K562 treated with DMSO at 1 percent for 12 hours (cell line): ENCODE data around the gene TMEM269. TPM values are rescaled to one million over a fixed set of nuclear protein-coding genes. Genes with fewer than 3 reads are reported as not detected.

Experiments used
- total RNA-seq: library from RNA; unstranded; fragments of 300-600 nt; gene quantifications from 2 replicates; pipeline ENCODE4 v1.2.3, GENCODE V29; 2022; ENCODE audit not compliant: insufficient read depth

Gene TMEM269, protein sequence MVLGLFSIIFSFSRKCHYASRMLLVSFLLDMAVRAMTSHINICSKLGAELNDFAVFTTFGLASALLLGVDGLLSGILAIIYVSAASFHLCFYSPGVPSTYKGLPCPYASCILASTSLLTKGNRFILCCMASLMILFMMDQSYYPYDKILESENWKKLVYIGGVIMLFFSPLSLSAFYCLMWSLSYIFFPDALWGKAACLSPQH
- total RNA-seq, result 0.41 and 0.47 TPM in 2 replicates

DNA sequence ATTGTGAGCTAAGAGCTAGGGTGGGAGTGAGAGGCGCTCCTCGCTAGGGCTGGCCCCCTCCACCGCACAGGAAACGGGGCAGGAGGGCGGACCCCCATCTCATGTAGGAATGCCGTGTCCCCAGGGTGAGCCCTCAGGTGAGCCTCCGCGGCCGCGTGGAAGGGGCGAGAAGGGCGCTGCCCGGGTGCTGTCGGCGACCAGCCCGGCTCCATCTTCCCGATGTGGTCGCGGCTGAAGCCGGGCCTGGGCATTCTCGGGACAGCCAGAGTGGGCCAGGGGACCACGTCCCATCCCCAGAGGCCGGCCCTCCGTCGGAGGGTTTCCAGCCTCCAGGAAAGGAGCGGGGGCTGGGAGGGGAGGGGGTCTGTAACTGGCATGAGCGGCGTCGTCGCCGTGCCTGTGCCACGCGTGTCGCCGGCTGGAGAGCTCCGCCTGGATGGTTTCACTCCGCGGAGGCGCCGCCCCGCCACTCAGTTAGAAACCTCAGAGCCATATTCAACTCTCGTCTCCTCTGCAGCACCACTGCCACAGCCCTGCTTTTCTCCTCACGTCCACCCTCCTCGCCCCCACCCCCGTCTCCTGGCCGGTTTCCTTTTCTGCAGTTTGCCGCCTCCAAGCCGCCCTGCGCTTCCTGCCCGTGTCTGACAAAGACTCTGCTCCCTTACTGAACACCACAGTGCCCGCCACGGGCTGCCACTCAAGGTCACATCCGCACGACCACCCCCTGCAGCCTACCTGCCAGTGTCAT is at the start of gene TMEM269:
Gene TMEM269 (plus strand): TSS at position 46 of the 748 bp plus-strand sequence. CDS start 4,903 bp downstream, outside the sequence.

DNA sequence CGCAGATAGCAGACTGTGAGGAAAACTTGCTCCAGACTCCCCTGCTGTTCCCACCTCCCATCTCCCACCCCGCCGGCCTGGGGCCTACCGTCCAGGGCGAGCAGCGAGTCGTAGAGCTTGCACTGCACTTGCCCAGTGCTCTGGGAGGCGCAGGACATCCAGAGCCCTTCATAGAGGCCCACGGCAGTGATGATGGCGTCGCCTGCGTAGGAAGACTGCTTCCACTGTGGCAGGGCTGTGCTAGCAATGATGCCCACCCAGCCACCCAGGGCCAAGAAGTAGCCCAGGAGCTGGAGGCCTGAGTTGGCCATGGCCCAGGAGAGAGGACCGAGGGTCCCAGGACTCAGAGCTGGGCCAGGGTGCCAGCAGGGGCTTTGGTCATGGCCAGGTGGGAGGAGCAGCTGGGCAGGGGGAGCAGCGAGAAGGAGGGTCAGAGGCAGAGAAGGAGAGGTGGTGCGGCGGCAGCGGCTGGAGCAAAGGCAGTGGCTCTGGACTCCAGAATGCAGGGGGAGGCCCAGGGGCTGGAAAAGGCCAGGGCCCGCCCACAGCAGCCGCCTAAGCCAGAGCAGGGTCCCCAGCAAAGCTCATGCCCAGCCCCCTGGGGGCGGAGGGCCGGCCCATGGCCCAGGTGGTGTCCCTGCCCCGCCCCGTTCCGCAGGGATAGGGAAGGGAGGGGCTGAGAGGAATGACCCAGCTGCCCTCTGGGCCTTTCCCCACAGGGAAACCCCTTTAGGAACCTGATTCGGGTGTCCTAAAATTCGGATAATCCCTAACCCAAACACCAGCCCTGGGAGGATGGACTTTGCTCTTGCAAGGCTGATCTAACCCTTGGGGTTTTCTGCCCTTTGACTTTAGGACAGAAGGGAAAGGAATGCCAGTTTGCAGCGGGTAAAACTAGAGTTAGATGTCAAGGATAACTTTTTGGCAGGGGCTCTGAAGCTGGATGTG is 44.8 kb upstream of the TMEM269 start, which contains the start of gene CLDN19:
Gene CLDN19 (minus strand): TSS at position 484 of the 948 bp plus-strand sequence. CDS start 173 bp downstream, at position 311.

DNA sequence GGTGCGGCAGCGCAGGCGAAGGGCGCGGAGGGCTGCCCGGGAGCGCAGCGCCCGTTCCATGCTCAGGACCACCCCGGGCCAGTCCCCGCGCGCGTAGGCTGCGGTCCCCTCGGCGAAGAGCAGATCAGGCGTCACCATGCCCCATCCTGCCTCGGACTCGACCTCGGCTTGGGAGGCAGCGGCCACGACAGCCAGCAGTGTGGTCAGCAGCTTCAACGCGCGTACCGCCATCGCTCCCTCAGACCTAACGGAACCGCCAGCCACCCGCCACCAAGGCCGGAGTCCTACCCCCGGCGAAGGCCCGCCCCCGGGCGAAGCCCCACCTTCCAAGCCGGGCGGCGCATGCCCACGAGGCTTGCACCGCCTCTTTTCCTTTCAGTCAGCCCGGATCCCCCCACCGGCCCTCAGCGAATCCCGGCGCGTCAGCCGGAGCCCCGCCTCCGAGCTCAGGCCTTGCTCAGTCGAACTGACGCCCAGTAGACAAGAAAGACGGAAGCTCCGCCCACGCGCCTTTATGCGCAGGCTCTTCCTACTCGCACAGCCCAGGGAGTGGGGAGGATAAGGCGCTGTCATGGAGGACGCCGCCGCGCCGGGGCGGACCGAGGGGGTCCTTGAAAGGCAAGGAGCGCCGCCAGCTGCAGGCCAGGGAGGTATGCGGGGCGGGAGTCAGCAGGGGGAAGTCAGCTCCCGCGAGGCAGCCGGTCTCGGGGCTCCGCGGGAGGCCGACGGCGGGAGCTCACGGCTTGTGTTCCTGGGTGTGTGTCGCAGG is 17.9 kb upstream of the TMEM269 start, which contains the start of the genes C1orf50 and P3H1:
Gene C1orf50 (plus strand): TSS at position 509 of the 769 bp plus-strand sequence. CDS start 63 bp downstream, at position 572.
Gene P3H1 (minus strand): TSS at position 288 of the 769 bp plus-strand sequence. CDS start 57 bp downstream, at position 231.

DNA sequence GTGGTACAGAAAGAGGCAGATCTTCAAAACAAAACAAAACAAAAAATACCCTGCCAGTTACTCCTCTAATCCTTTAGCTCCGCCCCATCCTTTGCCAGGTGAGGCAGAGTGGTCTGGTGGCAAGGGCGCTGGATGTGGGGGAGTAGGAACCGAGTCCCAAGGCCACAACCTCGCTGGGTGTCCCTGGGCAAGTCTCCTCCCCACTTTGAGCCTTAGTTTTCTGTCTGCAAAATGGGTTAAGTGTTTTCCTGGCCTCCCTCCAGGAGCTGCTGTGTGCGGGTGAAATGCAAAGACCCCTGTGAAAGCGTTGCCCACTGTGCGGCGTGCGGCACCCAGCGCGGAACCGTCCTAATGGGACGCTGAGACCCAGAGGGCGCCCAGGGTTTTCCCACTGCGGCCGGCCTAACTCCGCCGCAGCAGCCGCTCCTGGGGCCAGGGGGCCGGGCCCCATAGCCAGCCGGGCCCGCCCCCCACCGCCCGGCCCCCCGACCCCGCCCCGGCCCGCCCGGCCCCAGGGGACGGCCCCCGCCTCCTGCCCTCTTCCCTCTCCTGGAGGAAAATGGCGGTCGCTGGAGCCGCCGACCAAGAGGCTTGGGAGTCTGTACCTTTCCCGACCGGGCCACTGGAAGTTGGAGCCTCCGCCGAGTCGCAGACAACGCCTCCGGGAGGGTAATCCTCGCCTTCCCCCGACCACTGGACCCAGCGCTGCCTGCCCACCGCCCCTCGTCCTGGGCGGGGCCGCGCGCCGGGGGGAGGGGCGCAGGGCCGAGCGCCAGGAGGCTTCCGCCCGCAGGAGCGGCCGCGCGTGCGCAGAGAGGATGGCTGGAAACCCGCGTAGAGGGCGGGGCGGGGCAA is 32.0 kb downstream of the TMEM269 start, which contains the start of the genes ERMAP and SVBP:
Gene ERMAP (plus strand): TSS at position 538 of the 855 bp plus-strand sequence. CDS start 13,327 bp downstream, outside the sequence.
Gene SVBP (minus strand): TSS at position 813 of the 855 bp plus-strand sequence. CDS start 853 bp downstream, outside the sequence.

GRCh38 chr1:42846257-42847110 is 61.7 kb downstream of the TMEM269 start, which contains the start of gene ZNF691:
Gene ZNF691, plus strand, starts transcription at chr1:42846613. Its CDS starts 3,046 bp downstream, at chr1:42849659.

Other genes starting within 250 kb of the TMEM269 start
- gene PPIH, start 126.6 kb upstream of the TMEM269 start, total RNA-seq, result 134 and 148 TPM in 2 replicates
- 752 and 971 TPM in 2 replicates for gene YBX1, start 102.6 kb upstream of the TMEM269 start, total RNA-seq
- not detected in 2 replicates for gene CLDN19, start 44.8 kb upstream of the TMEM269 start, total RNA-seq
- gene P3H1, start 18.0 kb upstream of the TMEM269 start, total RNA-seq, result 63.6 and 80.2 TPM in 2 replicates
- 2.2 and 4.4 TPM in 2 replicates for gene C1orf50, start 17.7 kb upstream of the TMEM269 start, total RNA-seq
- 8.6 and 27.7 TPM in 2 replicates for gene ERMAP, start 32.1 kb downstream of the TMEM269 start, total RNA-seq
- 33.2 and 55.3 TPM in 2 replicates for gene SVBP, start 32.4 kb downstream of the TMEM269 start, total RNA-seq
- 9.8 and 15.9 TPM in 2 replicates for gene ZNF691, start 61.6 kb downstream of the TMEM269 start, total RNA-seq
- 12.9 and 22.6 TPM in 2 replicates for gene SLC2A1, start 173.9 kb downstream of the TMEM269 start, total RNA-seq